ENCODE results near the gene FHL1.
A peak's percentile ranks its signal among the peaks of the same experiment; 100 is the strongest.

DNA sequence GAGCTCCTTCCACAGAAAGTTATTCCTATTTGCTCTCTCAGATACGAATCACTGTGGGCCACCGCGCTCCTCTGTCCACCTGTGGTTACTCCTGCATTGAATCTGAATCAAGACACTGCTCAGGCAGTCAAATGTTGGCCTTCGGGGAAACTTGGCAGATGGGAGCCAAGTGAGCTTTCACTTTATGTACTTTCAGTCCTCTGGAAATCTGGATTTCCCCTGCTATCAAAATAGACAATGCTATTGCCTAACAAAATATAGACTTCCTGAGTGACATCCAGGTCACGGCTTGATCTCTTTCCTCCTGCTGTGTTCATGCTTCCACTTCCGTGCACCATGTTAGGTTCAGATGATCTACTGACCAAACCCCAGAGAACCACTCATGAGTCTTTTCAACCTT is 43.8 kb downstream of the FHL1 start:
- TF ChIP-seq, protein P1, sequence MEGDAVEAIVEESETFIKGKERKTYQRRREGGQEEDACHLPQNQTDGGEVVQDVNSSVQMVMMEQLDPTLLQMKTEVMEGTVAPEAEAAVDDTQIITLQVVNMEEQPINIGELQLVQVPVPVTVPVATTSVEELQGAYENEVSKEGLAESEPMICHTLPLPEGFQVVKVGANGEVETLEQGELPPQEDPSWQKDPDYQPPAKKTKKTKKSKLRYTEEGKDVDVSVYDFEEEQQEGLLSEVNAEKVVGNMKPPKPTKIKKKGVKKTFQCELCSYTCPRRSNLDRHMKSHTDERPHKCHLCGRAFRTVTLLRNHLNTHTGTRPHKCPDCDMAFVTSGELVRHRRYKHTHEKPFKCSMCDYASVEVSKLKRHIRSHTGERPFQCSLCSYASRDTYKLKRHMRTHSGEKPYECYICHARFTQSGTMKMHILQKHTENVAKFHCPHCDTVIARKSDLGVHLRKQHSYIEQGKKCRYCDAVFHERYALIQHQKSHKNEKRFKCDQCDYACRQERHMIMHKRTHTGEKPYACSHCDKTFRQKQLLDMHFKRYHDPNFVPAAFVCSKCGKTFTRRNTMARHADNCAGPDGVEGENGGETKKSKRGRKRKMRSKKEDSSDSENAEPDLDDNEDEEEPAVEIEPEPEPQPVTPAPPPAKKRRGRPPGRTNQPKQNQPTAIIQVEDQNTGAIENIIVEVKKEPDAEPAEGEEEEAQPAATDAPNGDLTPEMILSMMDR (IDR thresholded peaks at IDR 0.05), result no peak
- TF ChIP-seq POLR2A (IDR thresholded peaks at IDR 0.05) (no peak), EP300 (IDR thresholded peaks at IDR 0.05) (peak in 1 of 4 donors; percentile 41), POLR2AphosphoS5 (IDR thresholded peaks at IDR 0.05) (peak; percentile 23 to 31)

All from upper lobe of left lung (tissue), 4 donors.